GM18511 (cell line): Measurements from ENCODE around the gene SPATA24.

Experiments used
- ATAC-seq: cut with Tn5 transposase; IDR thresholded peaks from one replicate; pipeline ENCODE4 v1.9.1; 2021; ENCODE audit warnings: mild to moderate bottlenecking, moderate library complexity; ENCODE audit not compliant: unreplicated experiment

The SPATA24 gene

GRCh38 chr5:139383993-139384590 is 19.8 kb downstream of the SPATA24 start:
- no peak for ATAC-seq

DNA sequence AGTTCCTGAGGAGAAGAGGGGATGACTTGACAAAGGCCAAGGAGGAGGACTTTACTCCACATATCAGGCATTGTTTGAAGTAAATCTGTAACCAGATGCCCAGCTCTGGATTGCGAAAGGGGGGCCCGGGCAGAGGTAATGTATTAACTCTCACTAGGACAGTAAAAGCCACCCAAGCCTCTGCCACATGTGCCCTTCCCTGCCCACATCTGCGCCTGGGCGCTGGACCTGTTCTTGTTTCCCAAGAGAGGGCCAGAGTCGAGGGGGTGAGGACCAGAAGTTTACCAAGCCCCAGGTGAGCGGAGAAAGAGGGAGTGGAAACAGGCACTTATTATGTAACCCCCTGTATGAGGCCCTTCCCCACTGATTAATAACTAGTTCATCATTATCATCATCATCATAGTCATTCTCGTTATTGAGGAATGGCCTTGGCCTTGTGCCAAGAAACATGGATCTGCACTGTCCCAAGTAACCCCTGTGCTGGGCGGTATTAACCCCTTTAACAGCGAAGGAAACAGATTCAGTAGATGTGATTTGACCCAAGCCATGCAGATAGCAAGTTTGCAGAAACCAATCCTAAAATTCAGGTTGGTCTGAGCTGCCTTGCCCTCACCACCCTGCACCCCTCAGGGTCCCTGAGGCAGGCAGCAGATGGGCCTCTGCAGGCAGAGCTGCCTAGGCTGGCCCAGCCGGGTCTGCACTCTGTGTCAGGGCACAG is 20.5 kb downstream of the SPATA24 start, which contains the start of gene SLC23A1:
TSS of gene SLC23A1 (minus strand) at position 23 of the 718 bp plus-strand sequence. CDS start 44 bp downstream, outside the sequence.
- no peak for ATAC-seq

DNA sequence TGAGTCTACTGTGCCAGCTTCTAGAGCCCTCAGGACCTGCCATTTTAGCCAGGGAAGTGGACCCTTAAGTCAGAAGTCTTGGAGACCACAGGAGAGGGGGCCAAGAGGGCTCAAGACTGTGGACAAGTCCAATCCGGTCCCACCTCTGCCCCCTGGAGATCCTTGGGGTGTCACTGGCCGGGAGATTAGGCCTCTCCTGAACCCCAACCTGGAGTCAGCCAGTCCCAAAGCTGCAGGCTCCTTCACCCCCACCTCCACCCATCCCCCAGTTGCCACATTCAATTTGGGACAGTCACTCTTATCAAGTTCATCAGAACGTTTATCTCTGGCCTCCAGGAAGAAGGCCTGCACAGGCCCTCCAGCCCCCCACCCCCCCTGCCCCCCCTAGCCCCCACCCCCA is 21.1 kb downstream of the SPATA24 start:
- no peak for ATAC-seq

GRCh38 chr5:139381837-139382761 is 21.8 kb downstream of the SPATA24 start:
- no peak for ATAC-seq

DNA sequence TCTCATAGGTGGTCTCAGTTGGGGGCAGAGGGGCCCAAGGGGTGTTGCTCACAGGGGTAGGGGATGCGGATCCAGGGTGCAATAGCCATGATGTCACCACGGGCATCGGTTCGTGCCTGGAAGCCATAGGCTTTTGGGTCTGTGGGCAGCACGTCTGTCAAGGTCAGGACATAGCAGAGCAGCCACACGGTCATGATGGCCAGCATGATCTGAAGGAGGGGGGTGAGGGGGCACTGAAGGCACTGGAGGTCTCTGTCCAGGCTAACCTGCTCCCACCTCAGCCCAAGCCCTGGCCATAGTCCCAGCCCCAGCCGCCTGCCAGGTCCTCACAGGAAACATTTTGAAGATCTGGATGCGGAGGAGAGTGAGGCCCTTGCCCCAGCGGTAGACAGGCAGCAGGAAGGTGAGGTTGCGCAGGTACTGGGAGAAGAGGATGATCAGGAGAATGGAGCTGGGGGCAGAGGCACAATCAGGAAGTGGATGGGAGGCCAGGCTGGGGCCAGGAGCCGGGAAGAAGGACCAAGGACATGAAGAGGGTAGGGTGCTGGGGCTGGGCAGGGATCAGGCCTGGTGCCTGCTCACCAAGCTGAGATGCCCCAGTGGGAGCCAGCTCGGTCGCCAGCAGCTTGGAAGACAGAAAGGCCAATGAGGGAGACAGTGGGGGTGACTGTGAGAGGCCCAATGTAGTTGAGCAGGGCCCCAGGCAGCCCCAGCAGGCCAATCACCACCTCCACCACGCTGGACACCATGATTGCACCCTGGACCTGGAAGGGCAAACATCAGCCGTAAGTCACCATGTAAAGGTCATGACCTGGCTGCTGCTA is 24.1 kb downstream of the SPATA24 start:
- ATAC-seq: no peak

DNA sequence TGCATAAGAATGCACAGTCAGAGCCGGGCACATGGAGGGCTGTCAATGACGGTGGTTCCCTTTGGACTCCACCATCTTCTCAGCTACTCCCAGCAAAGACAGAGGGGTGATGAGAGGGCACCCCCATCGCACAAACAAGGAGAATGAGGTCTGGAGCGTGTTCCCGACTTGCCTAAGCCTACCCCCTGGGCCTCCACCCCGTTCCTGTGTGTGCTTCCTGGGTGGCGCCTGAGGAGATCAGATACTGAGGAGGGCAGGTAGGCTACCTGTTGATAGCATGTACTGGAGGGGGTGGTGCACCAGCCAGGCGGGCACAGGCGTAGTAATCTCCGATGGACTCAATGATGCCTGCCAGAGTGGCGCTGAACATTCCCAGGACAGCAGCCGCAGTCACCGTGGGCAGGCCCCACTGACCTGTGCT is 24.9 kb downstream of the SPATA24 start:
- no peak for ATAC-seq

- no peak for ATAC-seq
Measured at GRCh38 chr5:139378101-139378825, 25.6 kb downstream of the SPATA24 start.

- no peak for ATAC-seq
Measured at GRCh38 chr5:139377226-139377625, 26.7 kb downstream of the SPATA24 start.

GRCh38 chr5:139376364-139376763 is 27.5 kb downstream of the SPATA24 start:
- ATAC-seq: no peak

GRCh38 chr5:139374909-139375308 is 29.0 kb downstream of the SPATA24 start:
- no peak for ATAC-seq

DNA sequence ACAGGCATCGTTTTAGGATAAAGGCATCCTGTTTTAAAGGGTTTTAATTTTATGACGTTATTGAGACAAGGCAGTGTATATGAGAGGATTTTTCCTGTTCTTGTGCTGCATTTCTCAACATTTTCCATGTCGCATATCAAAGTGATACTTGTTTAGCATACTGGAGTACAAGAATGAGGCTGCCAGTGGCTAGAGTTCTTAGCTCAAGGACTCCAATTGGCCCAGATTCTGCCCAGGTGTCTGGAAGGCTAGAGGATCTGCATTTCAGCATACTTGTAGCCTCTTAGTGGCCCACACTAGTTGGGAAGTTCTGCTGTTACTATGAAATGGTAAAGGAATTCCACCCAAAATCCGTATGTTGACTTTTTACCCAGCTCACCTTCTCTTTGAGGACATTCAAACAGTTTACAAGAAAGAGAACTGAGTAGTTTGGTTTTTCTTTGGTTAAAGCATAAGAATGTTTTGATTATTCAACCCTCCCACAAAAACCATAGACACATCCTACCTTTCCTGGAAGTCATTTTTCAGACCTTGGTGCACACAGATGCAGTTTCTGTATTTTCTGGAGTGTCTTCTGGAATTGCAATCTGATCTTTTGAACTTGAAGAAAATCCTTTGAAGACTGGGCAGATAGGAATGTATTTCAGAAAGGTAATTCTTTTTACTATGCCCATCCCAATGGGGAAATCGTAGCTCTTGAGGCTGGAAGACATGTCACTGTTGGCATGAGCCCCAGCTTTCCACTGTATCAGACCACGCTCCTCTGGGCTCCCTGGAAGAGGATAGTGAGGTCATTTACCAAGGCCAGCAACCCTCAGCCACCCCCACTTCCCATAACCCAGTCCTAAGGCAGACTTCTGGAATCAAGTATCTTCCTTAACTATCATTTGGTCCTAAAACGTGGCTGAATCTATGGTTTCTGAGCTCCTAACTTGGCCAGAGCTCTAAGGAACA is 32.1 kb downstream of the SPATA24 start:
- ATAC-seq: no peak

DNA sequence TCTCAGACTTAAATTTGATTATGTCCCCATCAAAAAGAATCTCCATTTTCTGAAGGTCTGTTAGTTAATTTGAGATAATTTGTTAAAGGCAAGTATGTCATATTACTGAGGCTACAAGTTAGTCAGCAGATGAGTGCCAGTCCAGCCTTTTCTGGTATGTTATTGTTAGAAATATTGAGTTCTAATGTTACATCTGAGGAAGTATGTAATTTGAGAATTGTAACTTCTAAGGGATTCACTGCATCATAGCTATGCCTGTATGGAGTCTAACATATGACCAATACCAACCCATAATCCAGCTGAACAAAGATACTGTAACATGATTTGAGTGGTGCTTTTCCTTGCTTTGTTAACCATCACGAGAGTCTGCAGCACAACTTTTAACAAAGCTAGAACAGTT is 34.7 kb downstream of the SPATA24 start:
- no peak for ATAC-seq

DNA sequence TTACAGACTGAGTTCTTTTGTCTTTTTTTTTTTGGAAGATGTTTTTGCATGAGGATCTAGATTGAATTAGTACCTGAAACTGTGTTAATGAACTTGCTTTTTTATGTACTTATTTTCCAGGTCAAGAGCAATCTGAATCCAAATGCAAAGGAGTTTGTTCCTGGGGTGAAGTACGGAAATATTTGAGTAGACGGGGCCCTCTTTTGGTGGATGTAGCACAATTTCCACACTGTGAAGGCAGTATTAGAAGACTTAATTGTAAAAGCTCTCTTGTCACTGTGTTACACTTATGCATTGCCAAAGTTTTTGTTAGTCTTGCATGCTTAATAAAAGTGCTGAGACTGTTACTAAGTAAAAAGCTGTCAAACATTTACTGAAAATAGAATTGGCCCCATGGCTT is 35.3 kb downstream of the SPATA24 start:
- no peak for ATAC-seq

DNA sequence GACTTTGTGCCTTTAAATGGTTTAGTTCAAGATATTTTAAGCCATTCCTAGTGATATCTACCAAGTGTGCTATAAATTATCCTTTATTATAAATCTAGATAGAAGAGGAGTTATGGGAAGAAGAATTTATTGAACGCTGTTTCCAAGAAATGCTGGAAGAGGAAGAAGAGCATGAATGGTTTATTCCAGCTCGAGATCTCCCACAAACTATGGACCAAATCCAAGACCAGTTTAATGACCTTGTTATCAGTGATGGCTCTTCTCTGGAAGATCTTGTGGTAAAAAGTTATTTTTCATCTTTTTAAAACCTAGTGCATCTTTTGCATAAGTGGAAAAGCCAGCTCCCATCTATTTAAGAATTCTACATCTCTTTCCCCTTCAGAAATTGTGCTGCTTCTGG is 39.4 kb downstream of the SPATA24 start:
- no peak for ATAC-seq

GRCh38 chr5:139363937-139364336 is 40.0 kb downstream of the SPATA24 start:
- ATAC-seq: no peak

- no peak for ATAC-seq
Measured at GRCh38 chr5:139361835-139362429, 42.0 kb downstream of the SPATA24 start.

DNA sequence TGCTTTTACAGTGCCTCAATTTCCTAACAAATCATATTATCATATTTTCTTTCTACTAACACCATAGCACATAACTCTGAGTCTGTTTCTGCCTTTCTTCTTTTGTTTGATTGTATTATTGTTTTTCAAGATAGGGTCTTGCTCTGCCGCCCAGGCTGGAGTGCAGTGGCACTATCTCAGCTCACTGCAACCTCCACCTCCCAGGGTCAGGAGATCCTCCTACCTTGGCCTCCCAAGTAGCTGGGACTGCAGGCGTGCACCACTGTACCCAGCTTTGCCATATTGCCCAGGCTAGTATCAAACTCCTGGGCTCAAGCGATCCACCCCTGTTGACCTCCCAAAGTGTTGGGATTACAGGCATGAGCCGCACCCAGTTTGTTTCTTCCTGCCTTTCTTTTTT is 43.5 kb downstream of the SPATA24 start:
- no peak for ATAC-seq

DNA sequence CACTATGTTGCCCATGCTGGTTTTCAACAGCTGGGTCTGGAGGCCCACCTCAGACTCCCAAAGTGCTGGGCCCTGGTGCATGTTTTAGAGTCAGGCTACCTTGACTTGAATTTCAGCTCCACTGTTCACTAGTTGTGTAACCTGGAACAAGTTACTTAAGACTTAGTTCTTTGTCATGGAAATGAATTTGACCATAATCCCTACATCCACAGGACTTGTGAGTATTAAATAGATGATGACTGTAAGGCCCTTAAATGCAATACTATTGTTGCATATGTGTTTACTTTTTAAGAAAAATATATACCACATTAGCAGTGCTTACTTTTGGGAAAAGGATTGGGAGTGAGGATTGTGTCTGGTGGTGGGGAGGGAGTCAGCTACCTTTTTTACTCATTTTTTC is 45.8 kb downstream of the SPATA24 start:
- ATAC-seq: no peak
